GM21737 (cell line): Measurements from ENCODE around the gene CCDC106.
A peak's percentile ranks its signal among the peaks of the same experiment; 100 is the strongest.

Source experiments
- ATAC-seq: cut with Tn5 transposase; IDR thresholded peaks from one replicate; pipeline ENCODE4 v1.9.1; 2021; ENCODE audit warnings: mild to moderate bottlenecking, moderate library complexity; ENCODE audit not compliant: unreplicated experiment

The CCDC106 gene

GRCh38 chr19:55667006-55667381 is 19.0 kb downstream of the CCDC106 start:
- no peak for ATAC-seq

GRCh38 chr19:55667511-55667910 is 19.5 kb downstream of the CCDC106 start:
- no peak for ATAC-seq

- no peak for ATAC-seq
Measured at GRCh38 chr19:55667958-55668357, 19.9 kb downstream of the CCDC106 start.

GRCh38 chr19:55668603-55669348 is 20.8 kb downstream of the CCDC106 start:
- no peak for ATAC-seq

GRCh38 chr19:55669418-55670279 is 21.6 kb downstream of the CCDC106 start:
- no peak for ATAC-seq

- no peak for ATAC-seq
Measured at GRCh38 chr19:55670280-55671053, 22.5 kb downstream of the CCDC106 start.

GRCh38 chr19:55671054-55671378 is 23.0 kb downstream of the CCDC106 start:
- ATAC-seq, result no peak

GRCh38 chr19:55672418-55672817 is 24.4 kb downstream of the CCDC106 start:
- ATAC-seq, result no peak

- no peak for ATAC-seq
Measured at GRCh38 chr19:55673465-55673864, 25.5 kb downstream of the CCDC106 start.

GRCh38 chr19:55673889-55674288 is 25.9 kb downstream of the CCDC106 start:
- no peak for ATAC-seq

GRCh38 chr19:55674459-55674840 is 26.4 kb downstream of the CCDC106 start:
- ATAC-seq, result no peak

- ATAC-seq, result peak; percentile 63
Measured at GRCh38 chr19:55674841-55675660, 27.0 kb downstream of the CCDC106 start, which contains the start of gene EPN1. TSS of gene EPN1 (plus strand) at chr19:55675226. CDS start at chr19:55678628, 3,402 bp downstream.

- ATAC-seq, result no peak
Measured at GRCh38 chr19:55675661-55676354, 27.8 kb downstream of the CCDC106 start.

GRCh38 chr19:55676383-55676782 is 28.4 kb downstream of the CCDC106 start:
- no peak for ATAC-seq

- no peak for ATAC-seq
Measured at GRCh38 chr19:55676889-55677505, 29.0 kb downstream of the CCDC106 start.

- ATAC-seq, result no peak
Measured at GRCh38 chr19:55677572-55678028, 29.6 kb downstream of the CCDC106 start.

- ATAC-seq, result peak; percentile 59
Measured at GRCh38 chr19:55678121-55678671, 30.2 kb downstream of the CCDC106 start.

- ATAC-seq, result no peak
Measured at GRCh38 chr19:55679343-55680257, 31.6 kb downstream of the CCDC106 start.
